B cell (primary cell): Measurements from ENCODE around the gene ZSWIM9.

Source experiments
- CTCF ChIP-seq: fragments of 200-600 bp; IDR thresholded peaks from one replicate; pipeline ENCODE4 v1.8.0; 2022; ENCODE audit warnings: antibody characterized with exemption, mild to moderate bottlenecking
- EZH2 ChIP-seq: IDR thresholded peaks from 2 replicates; pipeline ENCODE4 v1.6.1; 2012; ENCODE audit warnings: borderline replicate concordance, low read depth, mild to moderate bottlenecking, moderate library complexity, low read length; ENCODE audit not compliant: insufficient read depth, poor library complexity, severe bottlenecking

DNA sequence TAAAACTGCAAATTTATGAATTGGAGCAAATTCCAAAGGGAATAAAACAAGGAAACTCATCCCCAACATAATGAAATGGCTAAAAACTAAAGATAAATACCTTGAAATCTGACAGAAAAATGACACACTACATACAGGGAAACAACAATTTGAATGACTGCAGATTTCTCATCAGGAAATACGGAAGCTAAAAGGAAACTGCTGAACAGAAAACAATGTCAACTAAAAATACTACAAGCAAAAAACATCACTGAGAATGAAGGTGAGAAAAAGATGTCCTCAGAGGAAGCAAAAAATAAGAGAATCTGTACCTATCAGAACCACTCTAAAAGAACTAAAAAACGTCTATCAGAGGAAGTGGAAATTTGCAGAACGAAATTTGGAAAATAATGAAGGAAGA lies 39.5 kb downstream of the ZSWIM9 start:
- no peak for TF ChIP-seq CTCF
- TF ChIP-seq EZH2 = no peak
